Psoas muscle (tissue), 8 donors: ENCODE results near the gene SCN9A. TPM values are rescaled to one million over a fixed set of nuclear protein-coding genes. Genes with fewer than 3 reads are reported as not detected.

Experiments used
- ATAC-seq, 4 donors: fragments of 200-7000 bp; cut with Tn5 transposase; one replicate each; pipeline ENCODE4 v1.9.1; 2020; ENCODE audit warnings: moderate library complexity in 3 of 4, mild to moderate bottlenecking in 2 of 4
- DNase-seq, 2 donors: peaks; one replicate each; pipeline ENCODE4 v3.0.0-alpha.2; 2020
- H3K27ac ChIP-seq: fragments of 200-600 bp; one replicate; pipeline ENCODE4 v1.8.0; 2022
- H3K27me3 ChIP-seq, 3 donors: fragments of 200-600 bp in 1 of 3; one replicate each; pipeline versions ENCODE4 v1.6.1 to v1.8.0; 2013 to 2022; ENCODE audit warnings: low read length in 2 of 3, mild to moderate bottlenecking in 2 of 3, moderate library complexity in 1 of 3; ENCODE audit not compliant: insufficient read depth in 3 of 3
- H3K36me3 ChIP-seq, 2 donors: fragments of 200-600 bp in 1 of 2; one replicate each; pipeline versions ENCODE4 v1.6.1 to v1.8.0; 2013 to 2022; ENCODE audit warnings: low read depth in 1 of 2, mild to moderate bottlenecking in 1 of 2, moderate library complexity in 1 of 2; ENCODE audit not compliant: insufficient read depth in 1 of 2
- H3K4me1 ChIP-seq: fragments of 200-600 bp; one replicate; pipeline ENCODE4 v1.8.0; 2022
- H3K4me3 ChIP-seq: fragments of 200-600 bp; one replicate; pipeline ENCODE4 v1.8.0; 2022; ENCODE audit warnings: mild to moderate bottlenecking
- H3K9me3 ChIP-seq: fragments of 200-600 bp; one replicate; pipeline ENCODE4 v1.8.0; 2022
- WGBS, 3 donors: extraction: QIAGEN DNeasy Blood & Tissue Kit; methylation state at CpG; one replicate each; pipeline versions ENCODE4 v1.1.6 to v1.1.7; 2013; 5-methylcytosine and 5-hydroxymethylcytosine counted together
- intact Hi-C, 2 donors: fragments of 100-400 bp; cut with DNase I; formaldehyde crosslinking; loops; one replicate each; pipeline versions ENCODE4 v1.11.0 to v1.14.2; 2022
- polyA plus RNA-seq, 3 donors: library from polyadenylated mRNA; stranded (reverse); fragments of 200-250 nt; gene quantifications; one replicate each; pipeline ENCODE4 v1.2.3, GENCODE V29; 2013
- total RNA-seq, 4 donors: library from RNA; stranded (reverse); fragmentation: NEBNext Ultra II Directional in 2 of 4; extraction: Animal tissue kit (Norgen Biotek cat#: 25700) in 2 of 4; gene quantifications; one replicate each; pipeline versions ENCODE4 v1.2.1 to v1.2.4, GENCODE V29; 2021 to 2023
- TF ChIP-seq, protein P1 (sequence below): fragments of 200-600 bp; IDR thresholded peaks from one replicate; pipeline ENCODE4 v1.8.0; 2022; ENCODE audit warnings: antibody characterized with exemption
- donor health status: healthy with polysubstance abuse.
- donor health status: DM: no; HTN: no; CAD: no; lungs with moderate emphysema.
- donor health status: Bipolar disorder and iron deficiency.
- donor health status: healthy.
- donor health status: DM: yes; HTN: yes; CAD: no.
- donor health status: DM: no; HTN: no; CAD: no.
- donor health status: DM: no; HTN: no; CAD: no.
- donor health status: DM: yes; HTN: yes; CAD: no.

Gene SCN9A
- total and polyA plus RNA-seq, 7 donors, result 0.06 to 1.1 (median 0.34) TPM

- H3K36me3 ChIP-seq, result no peaks in the 10 kb centered on the region
- intact Hi-C loops, result no loop called here
- H3K27ac ChIP-seq, result no peak overlapping the region
- 97 to 100% (median 99%) methylated on average over 1 of the region's 1 CpG for WGBS, 3 donors
- H3K27me3 ChIP-seq, result no peaks in the 10 kb centered on the region
- TF ChIP-seq, protein P1, sequence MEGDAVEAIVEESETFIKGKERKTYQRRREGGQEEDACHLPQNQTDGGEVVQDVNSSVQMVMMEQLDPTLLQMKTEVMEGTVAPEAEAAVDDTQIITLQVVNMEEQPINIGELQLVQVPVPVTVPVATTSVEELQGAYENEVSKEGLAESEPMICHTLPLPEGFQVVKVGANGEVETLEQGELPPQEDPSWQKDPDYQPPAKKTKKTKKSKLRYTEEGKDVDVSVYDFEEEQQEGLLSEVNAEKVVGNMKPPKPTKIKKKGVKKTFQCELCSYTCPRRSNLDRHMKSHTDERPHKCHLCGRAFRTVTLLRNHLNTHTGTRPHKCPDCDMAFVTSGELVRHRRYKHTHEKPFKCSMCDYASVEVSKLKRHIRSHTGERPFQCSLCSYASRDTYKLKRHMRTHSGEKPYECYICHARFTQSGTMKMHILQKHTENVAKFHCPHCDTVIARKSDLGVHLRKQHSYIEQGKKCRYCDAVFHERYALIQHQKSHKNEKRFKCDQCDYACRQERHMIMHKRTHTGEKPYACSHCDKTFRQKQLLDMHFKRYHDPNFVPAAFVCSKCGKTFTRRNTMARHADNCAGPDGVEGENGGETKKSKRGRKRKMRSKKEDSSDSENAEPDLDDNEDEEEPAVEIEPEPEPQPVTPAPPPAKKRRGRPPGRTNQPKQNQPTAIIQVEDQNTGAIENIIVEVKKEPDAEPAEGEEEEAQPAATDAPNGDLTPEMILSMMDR, result no peak
- DNase-seq, result no peak
- H3K4me3 ChIP-seq, result no peak overlapping the region
- H3K9me3 ChIP-seq, result no peaks in the 10 kb centered on the region
- no peak for ATAC-seq
- no peaks in the 10 kb centered on the region for H3K4me1 ChIP-seq
Measured at GRCh38 chr2:166304656-166305055, 71.1 kb downstream of the SCN9A start.

DNA sequence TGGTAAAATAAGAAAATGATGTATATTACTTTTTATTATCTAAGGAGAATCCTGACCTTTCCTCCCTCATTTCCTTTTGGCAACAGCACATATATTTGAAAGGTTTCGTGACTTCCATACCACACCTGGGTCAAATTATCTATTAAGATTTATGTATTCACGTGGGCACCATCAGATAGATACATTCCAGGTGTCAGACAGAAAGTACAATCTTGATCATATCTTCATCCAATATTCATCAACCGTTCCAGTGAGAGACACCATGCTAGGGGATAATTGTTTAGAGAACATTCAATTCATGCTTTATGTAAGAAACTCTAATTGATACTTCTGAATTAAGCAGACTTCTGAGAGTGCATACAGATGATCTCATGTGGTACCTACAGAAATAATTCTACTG lies 73.7 kb downstream of the SCN9A start:
- H3K36me3 ChIP-seq, result no peaks in the 10 kb centered on the region
- 55 to 72% (median 57%) methylated on average over 3 of the region's 3 CpGs for WGBS, 3 donors
- no peaks in the 10 kb centered on the region for H3K4me1 ChIP-seq
- no peaks in the 10 kb centered on the region for H3K27me3 ChIP-seq
- intact Hi-C loops, result no loop called here
- H3K4me3 ChIP-seq, result no peak overlapping the region
- H3K9me3 ChIP-seq, result no peaks in the 10 kb centered on the region
- H3K27ac ChIP-seq, result no peak overlapping the region
- ATAC-seq, result no peak
- TF ChIP-seq, protein P1, result no peak
- DNase-seq, result no peak

DNA sequence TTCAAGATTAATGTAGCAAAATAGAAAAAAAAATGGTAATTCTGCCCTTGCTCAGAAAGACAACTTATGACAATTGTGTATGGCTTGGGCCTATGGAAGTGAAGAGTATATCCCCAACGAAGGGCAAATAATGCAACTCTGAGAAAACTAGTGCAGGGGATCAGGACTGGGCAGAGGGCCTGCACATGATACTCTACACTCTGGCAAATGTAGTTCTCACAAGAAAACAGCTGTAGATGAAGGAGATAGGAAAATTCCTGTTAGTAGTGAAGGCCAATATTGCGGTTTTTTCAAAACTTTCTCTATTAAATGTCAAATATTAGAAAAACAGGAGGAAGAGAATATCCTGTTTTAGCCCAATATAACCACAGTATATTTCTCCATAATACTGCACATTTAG lies 77.8 kb downstream of the SCN9A start:
- Histone ChIP-seq H3K27ac (no peak overlapping the region), H3K4me3 (no peak overlapping the region), H3K36me3 (no peaks in the 10 kb centered on the region), H3K4me1 (no peaks in the 10 kb centered on the region), H3K27me3 (no peaks in the 10 kb centered on the region), H3K9me3 (no peaks in the 10 kb centered on the region)
- 28 to 46% (median 28%) methylated on average over 2 of the region's 2 CpGs for WGBS, 3 donors
- intact Hi-C loops, result no loop called here
- ATAC-seq (no peak), DNase-seq (no peak)
- TF ChIP-seq, protein P1, result no peak

DNA sequence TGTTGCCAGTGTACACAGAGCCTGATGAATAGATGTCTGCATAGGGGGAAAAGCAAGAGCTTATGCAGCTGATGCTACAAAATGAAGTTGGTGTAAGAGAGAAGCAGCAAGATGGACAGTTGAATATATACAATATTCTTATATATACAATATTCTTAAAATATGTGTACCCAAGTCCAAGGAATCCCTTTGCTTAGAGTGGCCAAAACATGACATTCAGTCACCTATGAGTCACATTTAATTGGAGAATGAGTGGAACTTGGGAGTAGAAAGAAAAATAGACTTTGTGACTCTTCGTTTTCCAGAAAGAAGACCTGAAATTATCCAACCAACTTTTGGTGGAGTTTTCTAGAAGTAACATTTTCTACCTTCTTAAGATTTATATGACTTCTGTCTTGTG lies 81.8 kb downstream of the SCN9A start:
- intact Hi-C loops, result no loop called here
- no peaks in the 10 kb centered on the region for H3K36me3 ChIP-seq
- no peak for ATAC-seq

DNA sequence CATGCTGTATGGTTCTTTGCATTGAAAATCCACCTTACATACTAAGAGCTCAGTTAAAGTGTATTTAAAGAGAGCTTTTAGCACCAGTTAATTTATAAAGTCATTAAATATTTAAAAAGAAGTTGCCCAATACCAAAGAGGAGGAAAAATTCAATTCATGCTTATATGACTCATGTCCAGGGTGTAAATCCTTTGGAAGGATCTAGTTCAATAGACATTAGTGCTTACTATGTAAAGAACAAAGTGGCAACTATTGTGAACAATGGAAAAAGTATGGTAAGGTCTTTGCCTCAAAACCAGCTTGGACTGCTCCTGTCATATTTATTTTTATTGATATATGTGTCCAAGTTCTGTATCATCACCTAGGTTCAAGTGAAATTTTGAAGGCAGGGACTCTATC lies 90.5 kb downstream of the SCN9A start:
- H3K27ac ChIP-seq, result no peak overlapping the region
- no peaks in the 10 kb centered on the region for H3K27me3 ChIP-seq
- H3K4me1 ChIP-seq, result no peaks in the 10 kb centered on the region
- no peaks in the 10 kb centered on the region for H3K9me3 ChIP-seq
- TF ChIP-seq, protein P1, result no peak
- H3K4me3 ChIP-seq, result no peak overlapping the region
- no peaks in the 10 kb centered on the region for H3K36me3 ChIP-seq
- intact Hi-C loops, result no loop called here
- ATAC-seq (no peak), DNase-seq (no peak)

More for the DNA sequence above, 81.8 kb downstream of the SCN9A start:
- Histone ChIP-seq H3K4me3 (no peak overlapping the region), H3K9me3 (no peaks in the 10 kb centered on the region), H3K27me3 (no peaks in the 10 kb centered on the region), H3K4me1 (no peaks in the 10 kb centered on the region), H3K27ac (no peak overlapping the region)
- no peak for DNase-seq
- TF ChIP-seq, protein P1, result no peak
- 80 to 92% (median 89%) methylated on average over 1 of the region's 1 CpG for WGBS, 3 donors
